Choroid plexus epithelial cell (primary cell): ENCODE results near the gene PLEKHG7.

Experiments
- DNase-seq: peaks from one replicate; pipeline ENCODE4 v3.0.0-alpha.2; 2010; ENCODE audit warnings: low read depth
- H3K4me3 ChIP-seq: 2 replicates; pipeline ENCODE4 v1.5.1; 2011; ENCODE audit warnings: low read depth, mild to moderate bottlenecking, control low read depth, low read length, moderate library complexity
- CTCF ChIP-seq: conservative IDR thresholded peaks from 2 replicates; pipeline ENCODE4 v1.5.1; 2011; ENCODE audit warnings: low read depth, mild to moderate bottlenecking, control low read depth, inconsistent platforms, low read length, moderate library complexity

The PLEKHG7 gene

GRCh38 chr12:92695056-92695455 is 7.7 kb upstream of the PLEKHG7 start:
- H3K4me3 ChIP-seq: no peak overlapping the region

GRCh38 chr12:92695577-92695976 is 7.2 kb upstream of the PLEKHG7 start:
- no peak for DNase-seq
- TF ChIP-seq CTCF: no peak
- no peak overlapping the region for H3K4me3 ChIP-seq

More at GRCh38 chr12:92695056-92695455, 7.7 kb upstream of the PLEKHG7 start:
- TF ChIP-seq CTCF: no peak
- no peak for DNase-seq

GRCh38 chr12:92696216-92696615 is 6.6 kb upstream of the PLEKHG7 start:
- H3K4me3 ChIP-seq: no peak overlapping the region
- peak; percentile 66 for DNase-seq
- TF ChIP-seq CTCF: no peak

- no peak overlapping the region for H3K4me3 ChIP-seq
- DNase-seq: no peak
- TF ChIP-seq CTCF: no peak
Measured at GRCh38 chr12:92698474-92698873, 4.3 kb upstream of the PLEKHG7 start.

GRCh38 chr12:92701441-92701840 is 1.3 kb upstream of the PLEKHG7 start:
- H3K4me3 ChIP-seq: no peak overlapping the region
- no peak for DNase-seq
- no peak for TF ChIP-seq CTCF

GRCh38 chr12:92703786-92704185 is 997 bp downstream of the PLEKHG7 start:
- peak; percentile 21 for DNase-seq
- no peak overlapping the region for H3K4me3 ChIP-seq
- TF ChIP-seq CTCF: no peak

- TF ChIP-seq CTCF: no peak
- H3K4me3 ChIP-seq: no peak overlapping the region
- no peak for DNase-seq
Measured at GRCh38 chr12:92706594-92706993, 3.8 kb downstream of the PLEKHG7 start.
